Heart left ventricle (tissue), 13 donors: ENCODE measurements around the gene CYP4F3.

ENCODE experiments used
- CTCF ChIP-seq, 12 donors: fragments of 200-600 bp; sonication (generic) in 4 of 12; IDR thresholded peaks; one replicate each; pipeline versions ENCODE4 v1.5.0 to v1.8.0; 2018 to 2022; ENCODE audit warnings: antibody characterized with exemption in 12 of 12, mild to moderate bottlenecking in 5 of 12
- POLR2A ChIP-seq, 2 donors: fragments of 450-650 bp; IDR thresholded peaks; one replicate each; pipeline ENCODE4 v1.6.1; 2017; ENCODE audit warnings: antibody characterized with exemption in 2 of 2, mild to moderate bottlenecking in 2 of 2, moderate library complexity in 2 of 2
- donor health status: ischemic (EF 13 %, LVEDD 7.1; RV severe dilation, severe dysfunction).
- donor health status: DM: no; HTN: yes; CAD: no.
- donor health status: DM: no; HTN: no; CAD: no.
- donor health status: ischemic (EF 25% LVEDD 6.9; RV normal size, moderate dysfunction).
- donor health status: ischemic (EF 25% LVEDD 5.7; RV mildly dilated, moderate dysfunction).
- donor health status: ischemic (EF 35%, LVEDD 5.7; RV mildly dilated, moderate dysfunction).
- donor health status: nonischemic (EF 11% LVEDD 7.7; RV severe dilation, severe dysfunction).
- donor health status: DM: yes; HTN: yes; CAD: no.
- donor health status: PGD.
- donor health status: ischemic (EF 29% LVEDD 5.4; RV normal size, mild dysfunction).
- donor health status: nonischemic (EF 23%, LVEDD 6.1; RV moderate dilation, normal function).

- TF ChIP-seq CTCF (IDR thresholded peaks at IDR 0.05) (no peak), POLR2A (IDR thresholded peaks at IDR 0.05) (no peak)
These were observed 61.2 kb downstream of the CYP4F3 start for GRCh38 chr19:15701757-15702533.
